Measurements from ENCODE around the gene SVEP1.

DNA sequence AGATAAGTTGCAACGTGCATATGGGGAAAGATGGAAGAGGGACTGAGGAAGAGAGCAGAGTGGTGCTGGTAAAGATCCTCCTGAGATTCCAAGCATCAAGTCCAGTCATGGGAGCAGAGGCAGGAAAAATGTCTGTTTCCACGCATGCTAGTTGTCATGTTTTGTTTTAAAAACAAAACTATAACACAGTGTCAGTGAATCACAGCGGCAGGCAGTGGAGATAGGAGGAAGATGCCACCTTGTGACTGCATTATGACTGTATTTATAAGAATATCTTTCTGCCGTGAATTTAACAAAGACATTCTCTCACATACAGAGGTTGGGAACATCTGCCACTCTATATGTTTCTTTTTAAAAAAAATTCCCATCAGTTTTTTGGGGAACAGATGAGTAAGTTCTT is 3.7 kb upstream of the SVEP1 start:
- TF ChIP-seq POLR2AphosphoS5 (IDR thresholded peaks at IDR 0.05) (no peak), CTCF (IDR thresholded peaks at IDR 0.05 in 8 of 11, conservative IDR thresholded peaks at IDR 0.05 in 3 of 11) (no peak)
